ENCODE measurements around the gene NR1I3.

The NR1I3 gene

DNA sequence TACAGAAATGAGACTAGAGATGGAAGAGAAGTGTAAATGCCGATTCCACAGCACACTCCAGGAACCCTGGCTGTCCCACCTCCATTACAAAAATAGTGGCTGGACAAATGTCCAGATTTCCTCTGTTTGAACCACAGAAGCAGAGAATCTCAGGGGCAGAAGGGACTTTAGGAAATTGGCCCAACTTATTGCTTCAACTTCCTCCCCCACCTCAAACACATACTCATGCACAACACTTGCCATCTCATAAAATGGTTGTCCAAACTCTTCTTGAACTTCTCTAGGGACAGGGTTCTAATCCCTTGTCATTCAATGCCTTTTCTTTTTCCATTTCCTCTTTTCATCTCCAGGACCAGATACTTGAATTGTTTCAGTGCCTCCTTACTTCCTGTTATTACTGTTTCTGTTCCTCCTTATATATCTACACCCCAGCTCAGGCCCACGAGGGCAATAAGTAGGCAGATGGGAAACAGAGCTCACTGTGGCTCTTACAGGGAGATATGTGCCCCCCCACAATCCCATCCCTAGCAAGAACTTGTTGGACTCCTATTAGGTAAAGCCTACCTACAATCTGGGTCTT lies 52.2 kb downstream of the NR1I3 start:
- H3K4me3 Mint-ChIP-seq = peak overlapping the region; percentile 67
- DNase-seq (peak; percentile 31), ATAC-seq (no peak)
- H3K36me3 Mint-ChIP-seq (ENCODE audit: low read depth) = no peaks in the 10 kb centered on the region
- no peaks in the 10 kb centered on the region for H3K9me3 Mint-ChIP-seq
- peaks cover 74% of the 10 kb centered on the region for H3K4me1 Mint-ChIP-seq
- H3K27me3 Mint-ChIP-seq = no peaks in the 10 kb centered on the region
- H3K27ac Mint-ChIP-seq = peak overlapping the region; percentile 91

DNA sequence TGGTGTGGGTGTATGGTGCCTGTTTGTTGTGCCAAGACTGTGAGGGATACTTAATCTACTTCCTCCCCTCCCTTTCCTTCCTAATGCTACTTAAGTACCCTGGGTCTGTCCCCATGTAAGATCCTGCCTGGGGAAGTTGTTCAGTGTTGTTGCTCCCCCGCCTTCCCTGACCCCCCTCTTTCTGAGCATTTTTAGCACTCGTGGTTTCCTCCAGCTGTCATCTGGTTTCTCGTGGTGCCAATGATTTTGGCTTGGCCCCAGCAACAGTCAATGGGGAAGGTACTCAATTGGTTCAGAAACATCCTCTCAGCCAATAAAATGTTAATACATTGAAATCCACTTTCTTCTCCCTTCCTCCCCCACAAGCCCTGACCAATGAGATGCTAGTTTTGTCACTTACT lies 52.7 kb downstream of the NR1I3 start:
- Mint-ChIP-seq H3K4me1 (peaks cover 80% of the 10 kb centered on the region), H3K9me3 (no peaks in the 10 kb centered on the region), H3K4me3 (peak overlapping the region; percentile 67), H3K27ac (peak overlapping the region; percentile 91), H3K27me3 (no peaks in the 10 kb centered on the region), H3K36me3 (ENCODE audit: low read depth) (no peaks in the 10 kb centered on the region)
- DNase-seq (peak; percentile 68), ATAC-seq (peak; percentile 58)

DNA sequence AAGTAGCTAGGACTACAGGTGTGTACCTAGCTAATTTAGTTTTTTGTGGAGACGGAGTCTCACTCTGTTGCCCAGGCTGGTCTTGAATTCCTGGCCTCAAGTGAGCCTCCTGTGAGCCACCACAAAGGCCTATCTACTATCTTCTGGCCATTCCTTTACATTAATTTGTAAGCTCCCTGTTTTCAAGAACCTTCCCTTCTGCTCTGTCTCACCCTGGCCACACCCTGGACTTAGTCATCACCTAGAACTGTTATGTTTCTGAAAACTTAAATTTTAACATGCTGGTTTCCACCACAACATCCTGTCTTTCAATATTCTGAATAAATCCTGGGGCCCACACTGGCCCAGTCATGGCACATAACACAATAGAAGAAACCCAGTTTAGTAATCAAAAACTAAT lies 55.8 kb downstream of the NR1I3 start:
- peak; percentile 53 for DNase-seq
- Mint-ChIP-seq H3K4me1 (peaks cover 78% of the 10 kb centered on the region), H3K36me3 (ENCODE audit: low read depth) (no peaks in the 10 kb centered on the region), H3K9me3 (no peaks in the 10 kb centered on the region), H3K27me3 (no peaks in the 10 kb centered on the region), H3K4me3 (peak overlapping the region; percentile 22), H3K27ac (peak overlapping the region; percentile 92)
- peak; percentile 79 for ATAC-seq

DNA sequence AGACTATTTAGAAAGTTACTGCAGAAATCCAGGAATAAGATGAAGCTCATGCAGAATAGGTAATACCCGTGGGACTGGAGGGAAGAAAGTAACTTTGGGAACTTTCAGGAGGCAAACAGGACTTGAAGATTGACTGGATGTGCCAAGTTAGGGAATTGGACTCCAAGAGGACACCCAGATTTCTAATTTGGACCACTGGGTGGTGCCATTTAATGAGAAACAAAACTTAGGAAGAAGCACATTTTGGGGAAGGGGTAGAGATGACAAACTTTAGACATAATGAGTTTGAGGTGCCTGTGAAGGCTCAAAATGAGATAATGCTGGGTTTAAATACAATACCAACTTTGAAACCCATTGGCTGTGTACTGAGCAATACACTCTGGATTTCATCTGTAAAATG lies 57.4 kb downstream of the NR1I3 start:
- no peak overlapping the region for H3K4me3 Mint-ChIP-seq
- DNase-seq (no peak), ATAC-seq (no peak)
- H3K27me3 Mint-ChIP-seq = no peaks in the 10 kb centered on the region
- no peak overlapping the region for H3K27ac Mint-ChIP-seq
- no peaks in the 10 kb centered on the region for H3K9me3 Mint-ChIP-seq
- H3K36me3 Mint-ChIP-seq (ENCODE audit: low read depth) = peaks cover 5% of the 10 kb centered on the region
- peaks cover 74% of the 10 kb centered on the region for H3K4me1 Mint-ChIP-seq

DNA sequence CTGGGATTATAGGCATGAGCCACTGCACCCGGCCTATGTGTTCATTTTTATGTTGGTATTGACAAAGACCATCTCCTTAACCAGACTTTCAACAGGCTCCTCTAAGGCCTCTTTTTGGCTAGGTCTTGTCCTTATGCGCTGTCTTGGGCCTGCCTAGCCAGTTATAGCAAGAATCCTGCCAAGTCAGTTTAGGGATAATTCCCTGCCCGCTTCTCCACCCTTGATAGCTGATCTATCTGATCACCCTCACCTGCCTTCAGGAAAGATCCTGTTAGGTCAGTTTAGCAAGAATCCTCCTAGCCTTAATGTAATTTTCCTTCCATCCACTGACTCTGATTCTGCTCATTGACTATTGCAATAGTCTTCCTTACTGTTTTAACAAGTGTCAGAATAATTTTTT lies 58.3 kb downstream of the NR1I3 start:
- Mint-ChIP-seq H3K4me1 (peaks cover 71% of the 10 kb centered on the region), H3K27ac (no peak overlapping the region), H3K4me3 (no peak overlapping the region), H3K27me3 (no peaks in the 10 kb centered on the region), H3K9me3 (no peaks in the 10 kb centered on the region), H3K36me3 (ENCODE audit: low read depth) (peaks cover 7% of the 10 kb centered on the region)
- ATAC-seq = no peak
- no peak for DNase-seq
